PC-9 (cell line): ENCODE measurements around the gene LMTK3. TPM values are rescaled to one million over a fixed set of nuclear protein-coding genes. Genes with fewer than 3 reads are reported as not detected.
"Not testable (repeated sequence)": the region's sequence is repeated elsewhere in the genome, so short reads cannot be mapped to it uniquely, and the experiment has no call there.

Source experiments
- BruUV-seq: library from RNA; stranded (reverse); fragments of 400-500 nt; replicated peaks from 2 replicates; lab custom pipeline; 2021; lab: Mats Ljungman, UMichigan
- CTCF ChIA-PET: fragments of 300-600 bp; sonication (Branson Sonifier 250); formaldehyde crosslinking; loops from one replicate; lab custom pipeline; 2022; ENCODE audit warnings: antibody characterized with exemption; lab: Charles Lee
- POLR2A ChIA-PET: fragments of 300-600 bp; sonication (Branson Sonifier 250); formaldehyde crosslinking; loops from one replicate; lab custom pipeline; 2022; ENCODE audit warnings: antibody characterized with exemption; ENCODE audit not compliant: unreplicated experiment; lab: Charles Lee
- DNase-seq, 2 experiments: peaks; one replicate each; pipeline versions ENCODE4 v3.0.0 to v3.0.0-alpha.2; 2015 to 2022; ENCODE audit warnings: mixed read lengths in 1 of 2
- H2AFZ ChIP-seq: fragments of 200-600 bp; sonication (generic); 2 replicates; pipeline ENCODE4 v1.8.1; 2017; ENCODE audit warnings: antibody characterized with exemption
- H3F3A ChIP-seq: fragments of 200-600 bp; sonication (generic); 2 replicates; pipeline ENCODE4 v1.8.1; 2017; ENCODE audit warnings: antibody characterized with exemption, mild to moderate bottlenecking, low read depth; ENCODE audit not compliant: insufficient read depth
- H3K27ac ChIP-seq: fragments of 200-600 bp; sonication (generic); 2 replicates; pipeline ENCODE4 v1.6.1; 2016; ENCODE audit warnings: mixed run types
- H3K27me3 ChIP-seq: fragments of 200-600 bp; sonication (generic); 2 replicates; pipeline ENCODE4 v1.6.1; 2016; ENCODE audit warnings: low read depth, mixed run types; ENCODE audit not compliant: insufficient read depth
- H3K36me3 ChIP-seq: fragments of 200-600 bp; sonication (generic); 2 replicates; pipeline ENCODE4 v1.6.1; 2016; ENCODE audit warnings: low read depth, mixed run types
- H3K4me1 ChIP-seq: fragments of 200-600 bp; sonication (generic); replicated peaks from 2 replicates; pipeline ENCODE4 v1.6.1; 2016; ENCODE audit warnings: mixed run types; ENCODE audit not compliant: insufficient read depth
- H3K4me2 ChIP-seq: fragments of 200-600 bp; sonication (generic); 2 replicates; pipeline ENCODE4 v1.6.1; 2017; ENCODE audit warnings: mixed run types
- H3K4me3 ChIP-seq: fragments of 200-600 bp; sonication (generic); 2 replicates; pipeline ENCODE4 v1.6.1; 2016; ENCODE audit warnings: mixed run types
- H3K79me2 ChIP-seq: fragments of 200-600 bp; sonication (generic); 2 replicates; pipeline ENCODE4 v1.6.1; 2017; ENCODE audit warnings: low read depth, mixed run types
- H3K9me2 ChIP-seq: fragments of 200-600 bp; sonication (generic); 2 replicates; pipeline ENCODE4 v1.8.1; 2017; ENCODE audit warnings: mild to moderate bottlenecking; ENCODE audit not compliant: insufficient read depth
- H3K9me3 ChIP-seq: fragments of 200-600 bp; sonication (generic); 2 replicates; pipeline ENCODE4 v1.8.1; 2016; ENCODE audit warnings: low read depth; ENCODE audit not compliant: insufficient read depth
- H4K20me1 ChIP-seq: fragments of 200-600 bp; sonication (generic); 2 replicates; pipeline ENCODE4 v1.8.1; 2017; ENCODE audit not compliant: insufficient read depth
- CTCF ChIP-seq: fragments of 200-600 bp; sonication (generic); conservative IDR thresholded peaks from 2 replicates; pipeline ENCODE4 v1.6.1; 2017; ENCODE audit warnings: mixed run types, antibody characterized with exemption, mild to moderate bottlenecking, moderate library complexity
- EZH2 ChIP-seq: fragments of 200-600 bp; sonication (generic); IDR thresholded peaks from 2 replicates; pipeline ENCODE4 v1.8.0; 2017; ENCODE audit warnings: antibody characterized with exemption, low read depth
- intact Hi-C: fragments of 100-400 bp; cut with micrococcal nuclease; formaldehyde crosslinking; loops from one replicate; pipeline ENCODE4 v1.10.0; 2022; ENCODE audit not compliant: unreplicated experiment
- total RNA-seq: library from RNA; stranded (reverse); gene quantifications from 2 replicates; pipeline ENCODE4 v1.2.3, GENCODE V29; 2021

LMTK3 gene
- total RNA-seq, 1 experiment from 2014 or later, result 13.9 TPM

GRCh38 chr19:48539503-48540096 is 28.0 kb upstream of the LMTK3 start:
- Histone ChIP-seq H3K4me1 (peaks cover 17% of the 10 kb centered on the region), H3K9me2 (no peaks in the 10 kb centered on the region), H2AFZ (no peak overlapping the region), H3F3A (peaks cover 15% of the 10 kb centered on the region), H4K20me1 (no peaks in the 10 kb centered on the region), H3K9me3 (no peaks in the 10 kb centered on the region), H3K27me3 (no peaks in the 10 kb centered on the region), H3K36me3 (no peaks in the 10 kb centered on the region), H3K4me3 (no peak overlapping the region), H3K27ac (no peak overlapping the region), H3K79me2 (no peaks in the 10 kb centered on the region), H3K4me2 (no peak overlapping the region)
- peak in 1 of 2 experiments; percentile 37 for DNase-seq
- ChIA-PET POLR2A (interaction anchor here (0.6 to 0.7 kb wide), 3 partner anchors 14 to 51 kb away, joined by 3 to 16 read pairs (median 4); no protein-coding TSS in a partner anchor), CTCF (no interaction called here)
- TF ChIP-seq CTCF (no peak), EZH2 (no peak)
- BruUV-seq, result no TSS peak
- intact Hi-C loops, result no loop called here

- DNase-seq, H3K36me3 ChIP-seq, H3K79me2 ChIP-seq, H3K9me2 ChIP-seq, H3K27me3 ChIP-seq, H2AFZ ChIP-seq, CTCF ChIA-PET, H4K20me1 ChIP-seq, H3K4me3 ChIP-seq, H3K9me3 ChIP-seq, intact Hi-C loops, H3K27ac ChIP-seq, H3K4me2 ChIP-seq, H3K4me1 ChIP-seq, BruUV-seq: not testable (repeated sequence)
- POLR2A ChIA-PET, result interaction anchor here (0.6 kb wide), 1 partner anchor 456 kb away, joined by 4 read pairs; the partner anchor contains the start of gene RUVBL2
- H3F3A ChIP-seq, result peaks cover 17% of the 10 kb centered on the region
Measured at GRCh38 chr19:48538057-48538456, 26.4 kb upstream of the LMTK3 start.

GRCh38 chr19:48537541-48537940 is 25.9 kb upstream of the LMTK3 start:
- Histone ChIP-seq H3F3A (peaks cover 14% of the 10 kb centered on the region; the same call in 1 of the 2 replicates), H3K9me3 (no peaks in the 10 kb centered on the region), H3K36me3 (no peaks in the 10 kb centered on the region), H2AFZ (no peak overlapping the region), H3K4me1 (peaks cover 4% of the 10 kb centered on the region; the same call in 1 of the 2 replicates), H4K20me1 (no peaks in the 10 kb centered on the region), H3K79me2 (no peaks in the 10 kb centered on the region), H3K9me2 (no peaks in the 10 kb centered on the region), H3K27ac (no peak overlapping the region), H3K4me2 (no peak overlapping the region), H3K27me3 (no peaks in the 10 kb centered on the region), H3K4me3 (no peak overlapping the region)
- CTCF ChIA-PET, result no interaction called here
- no peak for DNase-seq
- no TSS peak for BruUV-seq
- no peak for TF ChIP-seq CTCF
- no peak for TF ChIP-seq EZH2
- POLR2A ChIA-PET, result interaction anchor here (0.6 kb wide), 1 partner anchor 456 kb away, joined by 4 read pairs; the partner anchor contains the start of gene RUVBL2
- intact Hi-C loops, result no loop called here
